ENCODE data around the gene OR2A42.
"Not testable (repeated sequence)": the region's sequence is repeated elsewhere in the genome, so short reads cannot be mapped to it uniquely, and the experiment has no call there.

GRCh38 chr7:144281981-144282380, 42.6 kb upstream of the OR2A42 start:
- TF ChIP-seq EZH2 (IDR thresholded peaks at IDR 0.05; ENCODE audit: insufficient read depth, poor library complexity, severe bottlenecking); EZH2phosphoT487 (IDR thresholded peaks at IDR 0.05; ENCODE audit: insufficient read depth, low read depth): not testable (repeated sequence)
